Left lung (tissue), 10 donors: Measurements from ENCODE around the gene NFATC1. TPM values are rescaled to one million over a fixed set of nuclear protein-coding genes. Genes with fewer than 3 reads are reported as not detected.
A peak's percentile ranks its signal among the peaks of the same experiment; 100 is the strongest.

ENCODE experiments used
- ATAC-seq: fragments of 200-7000 bp; cut with Tn5 transposase; one replicate; pipeline ENCODE4 v1.9.1; 2020; ENCODE audit warnings: moderate library complexity
- DNase-seq, 4 donors: peaks; one replicate each; pipeline ENCODE4 v3.0.0-alpha.2; 2013 to 2020
- H3K27ac ChIP-seq, 2 donors: fragments of 200-600 bp; sonication (generic) in 1 of 2; one replicate each; pipeline versions ENCODE4 v1.5.0 to v1.8.0; 2020 to 2021
- H3K27me3 ChIP-seq, 2 donors: fragments of 200-600 bp; sonication (generic) in 1 of 2; one replicate each; pipeline versions ENCODE4 v1.5.0 to v1.8.0; 2020 to 2021
- H3K36me3 ChIP-seq, 2 donors: fragments of 200-600 bp; sonication (generic) in 1 of 2; one replicate each; pipeline versions ENCODE4 v1.5.0 to v1.8.0; 2020 to 2021
- H3K4me1 ChIP-seq, 2 donors: fragments of 200-600 bp; one replicate each; pipeline ENCODE4 v1.8.0; 2021
- H3K4me3 ChIP-seq, 2 donors: fragments of 200-600 bp; sonication (generic) in 1 of 2; one replicate each; pipeline versions ENCODE4 v1.5.0 to v1.8.0; 2020 to 2021; ENCODE audit warnings: mild to moderate bottlenecking in 1 of 2
- H3K9me3 ChIP-seq, 2 donors: fragments of 200-600 bp; sonication (generic) in 1 of 2; one replicate each; pipeline versions ENCODE4 v1.5.0 to v1.8.0; 2020 to 2021
- CTCF ChIP-seq, 2 donors: fragments of 200-600 bp; sonication (generic) in 1 of 2; IDR thresholded peaks; one replicate each; pipeline versions ENCODE4 v1.5.0 to v1.8.0; 2021; ENCODE audit warnings: antibody characterized with exemption in 2 of 2
- intact Hi-C, 2 donors: fragments of 100-400 bp; cut with DNase I; formaldehyde crosslinking; loops; one replicate each; pipeline versions ENCODE4 v1.11.2 to v1.14.2; 2022
- polyA plus RNA-seq, 6 donors: library from polyadenylated mRNA; unstranded; fragments of 120-200 nt; gene quantifications; one replicate each; pipeline ENCODE4 v1.2.1, GENCODE V29; 2013; ENCODE audit not compliant: insufficient read length in 6 of 6
- total RNA-seq, 2 donors: library from RNA; stranded (reverse); fragmentation: NEBNext Ultra II Directional; extraction: Animal tissue kit (Norgen Biotek cat#: 25700); gene quantifications; one replicate each; pipeline ENCODE4 v1.2.1, GENCODE V29; 2021
- donor health status: DM: no; HTN: yes; CAD: no.
- donor health status: DM: no; HTN: no; CAD: no.

Gene NFATC1
- total and polyA plus RNA-seq, 8 donors, result 6.5 to 17.1 (median 8.0) TPM

GRCh38 chr18:79365701-79366100 lies 30.0 kb upstream of the NFATC1 start:
- H3K9me3 ChIP-seq, result no peaks in the 10 kb centered on the region
- H3K36me3 ChIP-seq, result peaks cover 0 to 51% of the 10 kb centered on the region in 2 donors
- H3K27me3 ChIP-seq, result no peaks in the 10 kb centered on the region
- intact Hi-C loops, result no loop called here
- DNase-seq, result no peak
- no peaks in the 10 kb centered on the region for H3K4me1 ChIP-seq
- TF ChIP-seq CTCF (IDR thresholded peaks at IDR 0.05), result no peak
- H3K27ac ChIP-seq, result no peak overlapping the region
- no peak for ATAC-seq
- H3K4me3 ChIP-seq, result no peak overlapping the region

- TF ChIP-seq CTCF (IDR thresholded peaks at IDR 0.05), result no peak
- H3K27ac ChIP-seq, result no peak overlapping the region
- H3K36me3 ChIP-seq, result peaks cover 0 to 43% of the 10 kb centered on the region in 2 donors
- ATAC-seq, result peak; percentile 26
- intact Hi-C loops, result no loop called here
- no peaks in the 10 kb centered on the region for H3K27me3 ChIP-seq
- no peaks in the 10 kb centered on the region for H3K9me3 ChIP-seq
- no peak overlapping the region for H3K4me3 ChIP-seq
- DNase-seq, result no peak
- no peaks in the 10 kb centered on the region for H3K4me1 ChIP-seq
Observed at GRCh38 chr18:79366177-79367094, 29.3 kb upstream of the NFATC1 start.

GRCh38 chr18:79367480-79367879 lies 28.2 kb upstream of the NFATC1 start:
- H3K36me3 ChIP-seq, result peaks cover 0 to 37% of the 10 kb centered on the region in 2 donors
- H3K27me3 ChIP-seq, result no peaks in the 10 kb centered on the region
- H3K9me3 ChIP-seq, result no peaks in the 10 kb centered on the region
- no peak for ATAC-seq
- H3K4me1 ChIP-seq, result no peaks in the 10 kb centered on the region
- no peak overlapping the region for H3K4me3 ChIP-seq
- DNase-seq, result no peak
- intact Hi-C loops, result no loop called here
- H3K27ac ChIP-seq, result no peak overlapping the region
- TF ChIP-seq CTCF (IDR thresholded peaks at IDR 0.05), result no peak

- Histone ChIP-seq H3K36me3 (peaks cover 0 to 35% of the 10 kb centered on the region in 2 donors), H3K4me3 (no peak overlapping the region), H3K27ac (no peak overlapping the region), H3K27me3 (no peaks in the 10 kb centered on the region), H3K9me3 (no peaks in the 10 kb centered on the region), H3K4me1 (no peaks in the 10 kb centered on the region)
- DNase-seq, result peak in 1 of 4 donors; percentile 51
- no peak for ATAC-seq
- no peak for TF ChIP-seq CTCF (IDR thresholded peaks at IDR 0.05)
- intact Hi-C loops, result no loop called here
Observed at GRCh38 chr18:79367989-79368388, 27.7 kb upstream of the NFATC1 start.

GRCh38 chr18:79368681-79369080 lies 27.0 kb upstream of the NFATC1 start:
- H3K4me3 ChIP-seq, result no peak overlapping the region
- TF ChIP-seq CTCF (IDR thresholded peaks at IDR 0.05), result no peak
- peak; percentile 27 for ATAC-seq
- H3K27me3 ChIP-seq, result no peaks in the 10 kb centered on the region
- H3K27ac ChIP-seq, result no peak overlapping the region
- no peak for DNase-seq
- H3K9me3 ChIP-seq, result no peaks in the 10 kb centered on the region
- intact Hi-C loops, result no loop called here
- H3K4me1 ChIP-seq, result no peaks in the 10 kb centered on the region
- H3K36me3 ChIP-seq, result peaks cover 0 to 35% of the 10 kb centered on the region in 2 donors
